GM11168 (cell line): ENCODE measurements around the gene MFSD1.

ENCODE experiments used
- in situ Hi-C: fragments of 300-500 bp; cut with MboI; formaldehyde crosslinking; loops from one replicate; pipeline ENCODE4 v1.12.0; 2022; ENCODE audit warnings: low sequenced_read_pairs; ENCODE audit not compliant: unreplicated experiment

The MFSD1 gene

DNA sequence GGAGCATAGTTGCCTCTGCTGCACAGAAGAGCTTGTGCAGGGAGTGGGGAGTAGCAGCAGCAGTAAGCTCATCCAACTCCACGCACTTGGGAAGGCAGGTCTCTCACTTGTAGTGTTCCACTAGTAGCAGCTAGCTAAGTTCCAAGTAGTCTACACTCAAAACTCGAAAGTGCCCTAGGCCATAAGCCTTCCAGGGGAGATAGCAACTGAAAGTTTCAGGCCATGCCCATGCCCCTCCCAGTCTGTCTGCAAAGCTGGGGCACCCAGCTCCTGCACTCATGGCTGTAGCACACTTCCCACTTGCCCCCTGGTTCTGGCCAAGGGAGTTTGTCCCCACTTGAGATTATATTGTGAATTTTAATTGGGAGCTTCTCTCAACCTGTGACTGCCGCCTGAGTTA is 57.5 kb downstream of the MFSD1 start:
- in situ Hi-C loops, result no loop called here

DNA sequence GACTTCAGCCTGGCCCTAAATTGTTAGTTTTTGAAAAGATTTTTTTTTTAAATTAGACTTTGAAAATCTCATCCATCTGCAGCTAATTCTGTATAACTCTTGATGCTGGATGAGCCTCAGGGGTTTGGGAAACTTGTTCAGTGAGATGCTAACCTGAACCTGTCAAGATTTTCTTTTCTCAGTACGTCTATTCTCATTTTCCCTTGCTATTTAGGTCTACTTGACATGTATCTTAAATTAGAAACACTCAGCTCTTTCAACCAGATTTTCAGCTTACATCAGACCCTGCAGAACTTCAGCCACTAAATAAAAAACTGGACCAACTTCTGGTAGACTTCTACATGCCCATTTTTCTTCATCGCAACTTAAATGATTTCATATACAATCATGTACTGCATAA is 61.4 kb downstream of the MFSD1 start:
- in situ Hi-C loops, result no loop called here

DNA sequence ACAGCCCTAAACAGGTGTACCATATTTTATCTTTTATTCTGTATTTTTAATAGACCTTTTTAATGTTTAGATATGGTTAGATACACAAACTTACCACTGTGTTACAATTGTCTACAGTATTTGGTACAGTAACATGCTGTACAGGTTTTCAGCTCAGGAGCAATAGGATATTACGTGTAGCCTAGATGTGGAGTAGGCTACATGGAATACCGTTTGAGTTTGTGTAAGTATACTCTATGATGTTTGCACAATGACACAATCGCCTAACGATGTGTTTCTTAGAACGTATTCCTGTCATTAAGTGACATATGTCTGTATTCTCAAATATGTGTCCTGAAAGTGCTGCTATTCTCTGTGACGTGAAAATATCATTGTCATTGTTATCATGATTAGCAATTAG is 62.6 kb downstream of the MFSD1 start:
- in situ Hi-C loops, result no loop called here

DNA sequence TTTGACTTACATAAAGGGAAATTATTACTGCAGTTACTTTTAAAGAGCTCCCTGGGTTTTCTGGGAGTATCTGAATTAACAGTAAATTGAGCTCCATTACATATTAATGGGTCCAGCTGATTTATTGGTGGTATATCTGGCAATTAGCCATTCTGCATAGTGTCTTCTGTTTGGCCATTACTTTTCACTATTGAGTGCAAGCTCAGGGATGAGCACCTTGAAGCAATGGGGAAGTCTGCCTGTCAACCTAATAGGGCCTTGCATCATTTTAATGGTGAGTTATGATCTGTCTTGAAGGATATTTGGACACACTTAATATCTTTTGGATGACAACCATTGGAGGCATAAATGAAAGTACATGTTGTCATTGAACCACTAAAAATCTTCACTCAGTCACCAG is 73.8 kb downstream of the MFSD1 start:
- in situ Hi-C loops, result no loop called here
